Brain microvascular endothelial cell (primary cell): ENCODE results near the gene WDR55.
"Not testable (repeated sequence)": the region's sequence is repeated elsewhere in the genome, so short reads cannot be mapped to it uniquely, and the experiment has no call there.

Experiments
- DNase-seq: peaks from one replicate; pipeline ENCODE4 v3.0.0-alpha.2; 2020
- H3K27ac ChIP-seq: fragments of 250-450 bp; sonication (Bioruptor Pico); 2 replicates; pipeline ENCODE4 v1.5.1; 2020; ENCODE audit warnings: mild to moderate bottlenecking, moderate library complexity
- H3K27me3 ChIP-seq: fragments of 250-450 bp; sonication (Bioruptor Pico); replicated peaks from 2 replicates; pipeline ENCODE4 v1.5.1; 2020; ENCODE audit warnings: mild to moderate bottlenecking
- H3K36me3 ChIP-seq: fragments of 250-450 bp; sonication (Bioruptor Pico); replicated peaks from 2 replicates; pipeline ENCODE4 v1.5.1; 2020; ENCODE audit warnings: mild to moderate bottlenecking
- H3K4me3 ChIP-seq: 2 replicates; pipeline ENCODE4 v1.5.1; 2011; ENCODE audit warnings: low read depth, mild to moderate bottlenecking, control low read depth, low read length, moderate library complexity
- in situ Hi-C: cut with HindIII; loops from 2 replicates; pipeline ENCODE4 v1.10.0; 2017; ENCODE audit warnings: low sequenced_read_pairs, low pct_ligation_motif_present
- TF ChIP-seq, protein P1 (sequence below): IDR thresholded peaks from 2 replicates; pipeline ENCODE4 v1.5.1; 2011; ENCODE audit warnings: low read depth, mild to moderate bottlenecking, moderate library complexity, low read length, control low read depth, inconsistent platforms; ENCODE audit errors: missing control alignments

WDR55 gene

GRCh38 chr5:140633501-140633900 is 31.2 kb upstream of the WDR55 start:
- no peaks in the 10 kb centered on the region for H3K27me3 ChIP-seq
- DNase-seq, result no peak
- no peaks in the 10 kb centered on the region for H3K36me3 ChIP-seq
- TF ChIP-seq, protein P1, sequence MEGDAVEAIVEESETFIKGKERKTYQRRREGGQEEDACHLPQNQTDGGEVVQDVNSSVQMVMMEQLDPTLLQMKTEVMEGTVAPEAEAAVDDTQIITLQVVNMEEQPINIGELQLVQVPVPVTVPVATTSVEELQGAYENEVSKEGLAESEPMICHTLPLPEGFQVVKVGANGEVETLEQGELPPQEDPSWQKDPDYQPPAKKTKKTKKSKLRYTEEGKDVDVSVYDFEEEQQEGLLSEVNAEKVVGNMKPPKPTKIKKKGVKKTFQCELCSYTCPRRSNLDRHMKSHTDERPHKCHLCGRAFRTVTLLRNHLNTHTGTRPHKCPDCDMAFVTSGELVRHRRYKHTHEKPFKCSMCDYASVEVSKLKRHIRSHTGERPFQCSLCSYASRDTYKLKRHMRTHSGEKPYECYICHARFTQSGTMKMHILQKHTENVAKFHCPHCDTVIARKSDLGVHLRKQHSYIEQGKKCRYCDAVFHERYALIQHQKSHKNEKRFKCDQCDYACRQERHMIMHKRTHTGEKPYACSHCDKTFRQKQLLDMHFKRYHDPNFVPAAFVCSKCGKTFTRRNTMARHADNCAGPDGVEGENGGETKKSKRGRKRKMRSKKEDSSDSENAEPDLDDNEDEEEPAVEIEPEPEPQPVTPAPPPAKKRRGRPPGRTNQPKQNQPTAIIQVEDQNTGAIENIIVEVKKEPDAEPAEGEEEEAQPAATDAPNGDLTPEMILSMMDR, result no peak
- H3K4me3 ChIP-seq, result no peak overlapping the region
- in situ Hi-C loops, result no loop called here
- no peak overlapping the region for H3K27ac ChIP-seq

DNA sequence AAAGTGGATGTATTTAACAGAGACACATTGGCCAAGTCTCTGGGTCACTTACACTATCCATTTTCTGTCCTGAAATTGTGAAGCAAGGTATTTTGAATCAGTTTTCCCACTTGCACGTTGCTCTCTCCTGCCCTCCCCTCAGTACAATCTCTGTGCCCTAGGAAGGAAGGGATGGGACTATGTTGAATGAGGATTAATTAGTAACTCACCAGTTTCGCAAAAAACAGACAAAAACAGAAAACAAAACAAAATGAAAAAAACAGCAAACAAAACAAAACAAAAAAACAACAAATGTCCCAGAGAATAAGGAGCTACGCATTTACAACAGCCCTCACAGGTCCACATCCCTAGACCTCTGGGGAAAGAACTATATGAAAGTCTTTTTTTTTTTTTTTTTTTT is 30.6 kb upstream of the WDR55 start:
- DNase-seq, result no peak
- in situ Hi-C loops, result no loop called here
- Histone ChIP-seq H3K27me3 (no peaks in the 10 kb centered on the region), H3K36me3 (no peaks in the 10 kb centered on the region), H3K27ac (no peak overlapping the region), H3K4me3 (no peak overlapping the region)
- TF ChIP-seq, protein P1, result no peak

DNA sequence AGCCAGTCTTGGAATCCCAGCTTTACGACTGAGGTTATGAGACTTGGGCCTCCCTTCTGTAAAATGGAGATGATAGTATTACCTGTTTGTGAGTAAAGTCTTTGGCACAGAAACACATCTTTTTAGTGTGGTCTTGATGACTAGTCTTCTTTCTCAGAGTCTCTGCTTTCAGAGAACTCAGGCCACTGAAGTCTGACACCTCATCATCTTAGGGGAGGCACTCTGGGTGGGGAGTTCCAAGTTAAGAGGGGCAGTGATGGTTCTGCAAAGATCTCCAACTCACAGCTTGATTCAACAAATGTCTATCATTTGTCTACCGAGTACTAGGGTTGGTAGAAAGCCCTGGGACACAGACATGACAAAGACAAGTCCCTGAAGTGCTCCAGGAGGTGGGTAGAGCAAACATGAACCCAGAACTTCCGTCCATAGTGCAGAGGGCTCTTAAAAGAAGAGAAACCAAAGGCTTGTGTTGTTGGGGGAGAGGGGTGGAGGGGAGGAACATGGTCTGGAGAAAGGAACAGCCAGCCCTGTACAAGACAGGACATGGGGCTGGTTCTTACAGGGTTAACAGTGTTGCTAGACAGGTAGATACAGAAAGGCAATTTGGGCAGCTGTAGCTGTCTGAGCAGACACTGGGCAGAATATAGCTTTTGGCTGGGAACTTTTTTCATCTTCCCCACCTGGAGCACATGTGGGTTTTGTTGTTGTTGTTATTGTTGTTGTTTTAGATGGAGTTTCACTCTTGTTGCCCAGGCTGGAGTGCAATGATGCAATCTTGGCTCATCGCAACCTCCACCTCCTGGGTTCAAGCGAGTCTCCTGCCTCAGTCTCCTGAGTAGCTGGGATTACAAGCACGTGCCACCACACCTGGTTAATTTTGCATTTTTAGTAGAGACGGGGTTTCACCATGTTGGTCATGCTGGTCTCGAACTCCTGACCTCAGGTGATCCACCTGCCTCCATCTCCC is 29.1 kb upstream of the WDR55 start:
- no peak for DNase-seq
- Histone ChIP-seq H3K36me3 (no peaks in the 10 kb centered on the region), H3K27me3 (no peaks in the 10 kb centered on the region), H3K4me3 (no peak overlapping the region), H3K27ac (no peak overlapping the region)
- TF ChIP-seq, protein P1, result no peak
- in situ Hi-C loops, result no loop called here

DNA sequence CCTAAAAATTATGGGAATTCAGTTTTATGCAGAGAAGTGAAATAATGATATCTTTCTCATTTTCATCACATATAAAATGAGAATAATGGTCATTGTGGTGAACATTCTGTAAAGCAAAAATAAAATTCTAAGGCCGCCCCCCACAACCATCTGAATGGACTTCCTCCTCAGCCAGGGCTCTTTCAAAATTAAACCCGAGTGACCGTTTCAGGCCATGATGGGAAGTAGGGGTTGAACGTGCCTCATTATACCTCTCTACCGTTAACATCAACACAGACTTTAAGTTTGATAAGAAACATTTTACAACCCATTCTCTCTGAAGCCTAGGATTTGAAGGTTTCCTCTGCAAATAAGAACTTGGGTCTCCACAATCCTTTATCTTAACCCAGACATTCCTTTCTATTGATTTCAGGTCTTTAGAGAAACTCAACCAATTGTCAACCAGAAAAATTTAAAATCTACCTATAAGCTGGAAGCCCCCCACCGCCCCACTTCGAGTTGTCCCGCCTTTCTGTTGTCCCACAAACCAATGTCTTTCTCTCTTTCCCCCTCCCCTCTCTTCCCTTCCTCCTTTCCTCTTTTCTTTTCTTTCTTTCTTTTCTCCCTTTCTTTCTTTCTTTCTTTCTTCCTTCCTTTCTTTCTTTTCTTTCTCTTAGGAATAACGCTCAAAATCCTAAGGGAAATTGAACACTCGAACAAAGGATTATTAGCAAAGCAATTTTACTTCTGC is 27.2 kb upstream of the WDR55 start:
- TF ChIP-seq, protein P1, result no peak
- no peaks in the 10 kb centered on the region for H3K27me3 ChIP-seq
- no peak overlapping the region for H3K27ac ChIP-seq
- no peak for DNase-seq
- H3K36me3 ChIP-seq, result no peaks in the 10 kb centered on the region
- in situ Hi-C loops, result no loop called here
- no peak overlapping the region for H3K4me3 ChIP-seq

DNA sequence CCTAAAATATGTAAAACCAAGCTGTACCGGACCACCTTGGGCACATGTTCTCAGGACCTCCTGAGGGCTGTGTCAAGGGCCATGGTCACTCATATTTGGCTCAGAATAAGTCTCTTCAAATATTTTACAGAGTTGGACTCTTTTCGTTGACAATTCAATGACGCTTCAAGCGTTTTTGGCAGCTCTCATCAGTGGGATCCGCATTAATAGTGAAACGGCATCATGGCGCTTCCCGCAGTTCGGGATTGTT is 25.9 kb upstream of the WDR55 start:
- Histone ChIP-seq H3K4me3 (peak overlapping the region; percentile 75), H3K27ac (peak overlapping the region; percentile 13)
- H3K27me3 ChIP-seq, DNase-seq, H3K36me3 ChIP-seq, in situ Hi-C loops: not testable (repeated sequence)

DNA sequence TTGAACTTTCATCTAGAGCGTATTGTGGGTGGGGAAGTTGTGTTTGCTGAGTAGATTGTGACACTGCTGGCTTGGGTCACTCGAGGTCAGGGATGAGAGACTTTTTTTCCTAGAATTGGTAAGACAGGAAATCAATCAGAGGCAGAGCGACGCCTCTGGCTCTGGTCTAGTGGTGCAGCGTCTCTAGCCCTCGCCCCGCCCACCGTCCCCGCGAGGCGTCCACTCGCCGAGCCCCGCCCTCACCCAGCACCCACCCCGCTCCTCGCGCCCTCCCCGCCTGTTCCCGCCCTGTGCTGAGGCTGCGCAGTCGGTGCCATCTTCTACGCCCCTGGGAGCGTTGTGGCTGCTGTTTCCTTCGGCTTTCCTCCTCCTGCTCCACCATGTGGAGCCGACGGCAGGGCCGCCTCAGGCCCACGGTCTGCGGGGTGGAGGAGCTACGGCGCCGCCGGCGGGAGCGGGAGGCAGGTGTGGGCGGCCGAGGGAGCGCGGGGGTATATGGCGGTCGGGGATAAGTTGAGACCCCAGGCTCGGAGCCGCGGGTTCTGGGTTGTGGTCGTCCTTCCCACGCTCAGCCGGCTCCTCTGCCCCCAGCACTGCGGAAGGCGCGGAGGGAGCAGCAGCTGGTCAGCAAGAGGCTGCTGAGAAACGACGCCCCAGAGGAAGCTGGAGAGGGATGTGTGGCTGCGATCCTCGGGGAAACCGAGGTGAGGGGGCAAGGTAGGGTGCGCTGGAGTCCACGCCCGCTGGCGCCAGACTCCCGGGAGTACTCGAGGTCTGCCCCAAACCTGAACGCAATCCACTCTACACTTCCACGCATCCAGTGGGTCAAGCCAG is 25.3 kb upstream of the WDR55 start, which contains the start of gene TMCO6:
TMCO6 (plus strand) TSS at position 304 of the 834 bp plus-strand sequence; CDS start at position 381, 77 bp downstream.
- Histone ChIP-seq H3K27me3 (no peaks in the 10 kb centered on the region), H3K36me3 (peaks cover 4% of the 10 kb centered on the region), H3K4me3 (peak within 1 kb of the TSS; percentile 75), H3K27ac (peak within 1 kb of the TSS; percentile 20)
- in situ Hi-C loops, result no loop called here
- peak; percentile 93 for DNase-seq
- TF ChIP-seq, protein P1, result peak; percentile 64
